HCT116 (cell line): ENCODE measurements around the gene LDLRAD4.

ENCODE experiments used
- CBX3 ChIP-seq: IDR thresholded peaks from 2 replicates; pipeline ENCODE4 v1.6.1; 2012; ENCODE audit warnings: low read depth
- CTCF ChIP-seq, 3 experiments: fragments of 200-600 bp in 1 of 3; sonication (generic) in 1 of 3; IDR thresholded peaks in 2 of 3; conservative IDR thresholded peaks in 1 of 3; 2 replicates each; pipeline ENCODE4 v1.5.1; 2012 to 2017; ENCODE audit warnings: low read depth in 2 of 3, low read length in 2 of 3, antibody characterized with exemption in 1 of 3, borderline replicate concordance in 1 of 3, control low read depth in 1 of 3, mild to moderate bottlenecking in 1 of 3, mixed read lengths in 1 of 3, mixed run types in 1 of 3, moderate library complexity in 1 of 3; ENCODE audit not compliant: insufficient read depth in 1 of 3
- ELF1 ChIP-seq: IDR thresholded peaks from 2 replicates; pipeline ENCODE4 v1.6.1; 2012; ENCODE audit warnings: low read depth, borderline replicate concordance
- EZH2 ChIP-seq: fragments of 200-600 bp; sonication (generic); IDR thresholded peaks from 2 replicates; pipeline ENCODE4 v1.6.1; 2017; ENCODE audit warnings: antibody characterized with exemption, mixed run types
- EZH2phosphoT487 ChIP-seq: fragments of 200-600 bp; IDR thresholded peaks from 2 replicates; pipeline ENCODE4 v1.6.1; 2018; ENCODE audit warnings: antibody characterized with exemption, borderline replicate concordance
- POLR2A ChIP-seq: IDR thresholded peaks from 2 replicates; pipeline ENCODE4 v1.7.0; 2011; ENCODE audit warnings: borderline replicate concordance; ENCODE audit not compliant: insufficient read depth, insufficient read length; ENCODE audit errors: extremely low read depth
- POLR2AphosphoS5 ChIP-seq: IDR thresholded peaks from 2 replicates; pipeline ENCODE4 v1.6.1; 2011; ENCODE audit warnings: mild to moderate bottlenecking, low read depth, low read length, moderate library complexity
- RAD21 ChIP-seq: IDR thresholded peaks from 2 replicates; pipeline ENCODE4 v1.6.1; 2012; ENCODE audit warnings: low read depth, mild to moderate bottlenecking
- REST ChIP-seq: IDR thresholded peaks from 2 replicates; pipeline ENCODE4 v1.6.1; 2012; ENCODE audit warnings: low read depth
- SP1 ChIP-seq: IDR thresholded peaks from 2 replicates; pipeline ENCODE4 v1.6.1; 2012; ENCODE audit warnings: low read depth
- TCF7L2 ChIP-seq: IDR thresholded peaks from 2 replicates; pipeline ENCODE4 v1.7.0; 2011; ENCODE audit warnings: borderline replicate concordance, inconsistent platforms; ENCODE audit not compliant: insufficient read depth, insufficient read length; ENCODE audit errors: extremely low read depth
- ZFX ChIP-seq: fragments of 450-650 bp; IDR thresholded peaks from 2 replicates; pipeline ENCODE4 v1.6.1; 2017
- TF ChIP-seq, protein P1 (sequence below): IDR thresholded peaks from 2 replicates; pipeline ENCODE4 v1.6.1; 2012
- TF ChIP-seq, protein P2 (sequence below): IDR thresholded peaks from 2 replicates; pipeline ENCODE4 v1.6.1; 2011; ENCODE audit warnings: mild to moderate bottlenecking, low read length, moderate library complexity; ENCODE audit not compliant: insufficient replicate concordance; ENCODE audit errors: extremely low read depth

DNA sequence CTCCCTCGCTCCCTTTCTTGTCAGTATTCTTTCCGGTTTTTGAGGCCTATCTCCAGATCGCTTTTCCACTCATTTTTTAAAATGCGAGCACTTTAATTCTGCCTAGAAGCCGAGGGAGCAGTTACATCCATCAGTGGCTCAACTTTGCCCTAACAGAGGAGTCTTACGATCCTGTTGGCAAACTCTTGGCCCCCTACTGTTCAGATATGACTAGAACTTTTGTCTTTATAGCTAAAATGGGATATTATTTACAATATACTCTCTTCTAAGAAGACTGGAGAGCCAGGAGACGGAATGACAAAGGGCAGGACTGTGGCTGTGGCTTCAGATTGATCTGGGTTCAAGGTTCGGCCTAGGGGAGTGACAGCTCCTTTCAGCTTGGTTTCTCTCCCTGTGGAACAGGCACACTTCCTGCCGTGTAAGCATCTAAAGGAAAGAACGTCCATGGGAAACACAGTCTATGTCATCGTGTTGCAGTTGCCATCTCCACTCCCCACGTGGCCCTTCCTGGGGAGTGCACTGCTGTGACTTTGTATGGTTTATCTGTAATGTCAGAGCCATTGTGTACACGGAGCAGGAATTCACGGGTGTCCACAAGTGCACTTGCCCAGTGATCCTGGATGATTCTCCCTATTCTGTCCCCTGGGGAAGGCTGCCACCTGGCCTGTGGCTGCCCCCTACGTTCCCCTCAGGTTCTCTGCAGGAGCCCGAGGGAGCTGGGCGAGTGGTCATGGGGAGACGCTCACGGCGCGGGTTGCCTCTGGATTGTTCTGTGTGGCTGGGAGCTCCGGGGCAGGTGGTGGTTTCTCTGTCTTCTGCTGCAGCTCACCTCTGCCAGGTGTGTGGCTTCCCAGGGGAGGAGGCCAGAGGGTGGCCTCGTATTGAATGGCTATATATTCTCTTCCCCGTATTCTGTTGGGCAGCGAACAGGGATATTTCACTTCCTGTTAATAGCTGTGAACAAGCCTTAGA lies 222.0 kb downstream of the LDLRAD4 start:
- TF ChIP-seq POLR2AphosphoS5 (no peak), CTCF (IDR thresholded peaks at IDR 0.05 in 2 of 3, conservative IDR thresholded peaks at IDR 0.05 in 1 of 3; ENCODE audit: borderline replicate concordance in 1 of 3, insufficient read depth in 1 of 3, low read depth in 2 of 3, low read length in 2 of 3) (no peak), EZH2phosphoT487 (no peak), ZFX (no peak), REST (no peak), EZH2 (no peak), ELF1 (no peak), POLR2A (no peak), CBX3 (no peak), RAD21 (no peak), SP1 (no peak), TCF7L2 (no peak)
- TF ChIP-seq, protein P1, sequence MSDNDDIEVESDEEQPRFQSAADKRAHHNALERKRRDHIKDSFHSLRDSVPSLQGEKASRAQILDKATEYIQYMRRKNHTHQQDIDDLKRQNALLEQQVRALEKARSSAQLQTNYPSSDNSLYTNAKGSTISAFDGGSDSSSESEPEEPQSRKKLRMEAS, result no peak
- TF ChIP-seq, protein P2, sequence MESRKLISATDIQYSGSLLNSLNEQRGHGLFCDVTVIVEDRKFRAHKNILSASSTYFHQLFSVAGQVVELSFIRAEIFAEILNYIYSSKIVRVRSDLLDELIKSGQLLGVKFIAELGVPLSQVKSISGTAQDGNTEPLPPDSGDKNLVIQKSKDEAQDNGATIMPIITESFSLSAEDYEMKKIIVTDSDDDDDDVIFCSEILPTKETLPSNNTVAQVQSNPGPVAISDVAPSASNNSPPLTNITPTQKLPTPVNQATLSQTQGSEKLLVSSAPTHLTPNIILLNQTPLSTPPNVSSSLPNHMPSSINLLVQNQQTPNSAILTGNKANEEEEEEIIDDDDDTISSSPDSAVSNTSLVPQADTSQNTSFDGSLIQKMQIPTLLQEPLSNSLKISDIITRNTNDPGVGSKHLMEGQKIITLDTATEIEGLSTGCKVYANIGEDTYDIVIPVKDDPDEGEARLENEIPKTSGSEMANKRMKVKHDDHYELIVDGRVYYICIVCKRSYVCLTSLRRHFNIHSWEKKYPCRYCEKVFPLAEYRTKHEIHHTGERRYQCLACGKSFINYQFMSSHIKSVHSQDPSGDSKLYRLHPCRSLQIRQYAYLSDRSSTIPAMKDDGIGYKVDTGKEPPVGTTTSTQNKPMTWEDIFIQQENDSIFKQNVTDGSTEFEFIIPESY, result no peak
